H54 (cell line): ENCODE results near the gene ABCA2.
"Not testable (repeated sequence)": the region's sequence is repeated elsewhere in the genome, so short reads cannot be mapped to it uniquely, and the experiment has no call there.

Source experiments
- DNase-seq: peaks from one replicate; pipeline ENCODE4 v3.0.0; 2011; ENCODE audit warnings: low spot score, mixed read lengths; ENCODE audit not compliant: insufficient read length
- FAIRE-seq: peaks from 3 replicates; lab custom pipeline; 2011; peaks lifted over from hg19 to GRCh38; lab: Jason Lieb, UNC
- POLR2A ChIP-seq: IDR thresholded peaks from 2 replicates; pipeline ENCODE4 v1.6.1; 2011; ENCODE audit warnings: low read depth, mild to moderate bottlenecking, low read length

The ABCA2 gene

DNA sequence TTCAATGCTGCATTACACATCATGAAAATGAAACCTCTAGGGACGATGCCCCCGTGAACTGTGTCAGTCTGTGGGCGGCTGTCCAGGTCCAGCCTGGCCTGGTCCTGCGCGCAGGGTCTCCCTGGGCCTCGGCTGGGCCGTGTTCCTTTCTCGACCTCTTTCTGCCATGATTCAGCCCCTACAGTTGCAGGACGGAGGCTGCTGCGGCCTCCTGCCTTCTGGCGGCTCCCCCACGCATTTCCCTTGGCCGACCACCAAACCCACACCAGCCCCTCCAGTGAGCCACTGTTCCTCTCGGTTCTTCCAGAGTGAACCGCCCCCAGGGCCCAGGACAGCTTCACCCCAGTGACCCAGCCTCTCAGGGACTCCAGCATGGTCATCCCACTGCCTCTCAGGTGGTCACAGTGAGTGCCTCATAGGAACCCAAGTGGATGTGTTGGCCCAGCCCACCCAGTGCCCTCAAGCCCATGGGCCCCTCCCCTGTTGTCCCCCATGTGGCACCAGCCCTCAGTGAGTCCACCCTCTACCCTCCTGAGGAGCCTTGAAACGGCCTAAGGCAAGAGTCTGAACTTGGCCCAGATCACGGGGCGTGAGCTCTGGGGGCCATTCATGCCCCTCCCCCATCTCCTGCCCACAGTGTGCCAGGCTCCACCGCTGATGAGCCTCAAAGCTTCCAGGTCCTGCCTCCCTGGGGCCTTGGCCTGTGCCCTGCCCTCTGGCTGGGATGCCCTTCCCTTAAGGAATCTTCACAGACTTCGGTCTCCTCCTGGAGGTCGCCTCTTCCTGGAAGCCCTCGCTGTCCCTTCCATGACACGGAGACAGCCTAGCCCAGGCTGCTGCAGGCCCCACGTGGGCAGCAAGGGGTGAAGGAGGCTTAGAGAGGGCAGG, 21.7 kb downstream of the ABCA2 start:
- no peak for TF ChIP-seq POLR2A
- DNase-seq (no peak), FAIRE-seq (no peak)

DNA sequence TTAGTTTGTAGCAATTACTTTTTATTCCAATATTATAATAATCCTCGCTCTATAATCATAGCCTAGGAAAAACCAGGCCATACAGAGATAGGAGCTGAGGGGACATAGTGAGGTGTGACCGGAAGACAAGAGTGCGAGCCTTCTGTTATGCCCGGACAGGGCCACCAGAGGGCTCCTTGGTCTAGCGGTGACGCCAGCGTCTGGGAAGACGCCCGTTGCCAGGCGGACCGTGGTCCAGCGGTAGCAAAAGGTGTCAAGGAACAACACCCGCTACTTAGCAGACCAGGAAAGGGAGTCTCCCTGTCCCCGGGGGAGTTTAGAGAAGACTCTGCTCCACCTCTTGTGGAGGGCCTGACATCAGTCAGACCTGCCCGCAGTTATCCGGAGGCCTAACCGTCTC, 23.8 kb downstream of the ABCA2 start:
- not testable (repeated sequence) for FAIRE-seq, DNase-seq

DNA sequence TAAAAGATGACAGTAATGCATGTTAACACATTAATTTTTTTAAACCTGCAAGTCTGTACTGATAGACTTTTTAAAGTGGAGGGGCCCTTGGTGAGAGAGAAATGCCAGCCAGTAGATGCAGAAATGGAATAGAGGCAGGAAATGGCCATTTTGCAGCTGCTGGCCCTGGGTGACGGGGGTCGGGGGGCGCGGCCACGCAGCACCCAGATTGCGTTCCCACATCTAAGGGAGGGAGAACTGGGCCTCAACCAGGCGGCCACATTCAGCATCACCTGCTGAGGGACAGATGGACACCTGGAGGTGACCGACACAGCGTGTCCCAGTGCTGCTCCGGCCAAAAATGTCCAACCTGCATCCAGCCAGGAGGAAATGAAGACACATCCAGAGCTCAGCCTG, 25.4 kb downstream of the ABCA2 start:
- no peak for FAIRE-seq
- DNase-seq: no peak
- no peak for TF ChIP-seq POLR2A

DNA sequence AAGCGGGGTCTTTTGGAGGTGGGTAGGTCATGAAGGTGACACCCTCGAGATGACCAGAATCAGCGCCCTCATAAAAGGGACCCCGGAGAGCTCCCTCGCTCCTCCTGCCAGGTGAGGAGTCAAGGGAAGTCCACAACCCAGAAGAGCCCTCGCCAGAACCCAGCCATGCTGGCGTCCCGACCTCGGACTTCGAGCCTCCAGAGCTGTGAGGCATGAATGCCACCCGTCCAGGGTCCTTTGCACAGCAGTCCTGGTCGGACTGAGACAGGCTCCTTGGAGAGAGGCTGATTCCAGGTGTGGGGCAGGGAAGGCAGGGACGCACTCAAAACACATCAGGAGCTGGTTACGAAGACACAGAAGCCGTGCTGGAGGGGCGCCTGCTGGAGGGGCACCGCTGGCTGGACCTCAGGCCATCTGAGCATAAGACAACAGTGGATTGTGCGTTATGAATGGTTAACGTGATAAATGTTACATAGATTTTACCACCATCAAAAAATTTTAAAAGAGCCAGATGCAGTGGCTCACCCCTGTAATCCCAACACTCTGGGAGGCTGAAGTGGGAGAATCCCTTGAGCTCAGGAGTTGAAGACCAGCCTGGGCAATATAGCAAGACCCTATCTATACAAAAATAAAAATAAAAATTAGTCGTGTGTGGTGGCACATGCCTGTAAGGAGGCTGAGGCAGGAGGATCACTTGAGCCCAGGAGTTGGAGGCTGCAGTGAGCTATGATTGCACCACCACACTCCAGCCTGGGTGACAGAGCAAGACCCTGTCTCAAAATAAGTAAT, 26.0 kb downstream of the ABCA2 start:
- FAIRE-seq: no peak
- no peak for TF ChIP-seq POLR2A

DNA sequence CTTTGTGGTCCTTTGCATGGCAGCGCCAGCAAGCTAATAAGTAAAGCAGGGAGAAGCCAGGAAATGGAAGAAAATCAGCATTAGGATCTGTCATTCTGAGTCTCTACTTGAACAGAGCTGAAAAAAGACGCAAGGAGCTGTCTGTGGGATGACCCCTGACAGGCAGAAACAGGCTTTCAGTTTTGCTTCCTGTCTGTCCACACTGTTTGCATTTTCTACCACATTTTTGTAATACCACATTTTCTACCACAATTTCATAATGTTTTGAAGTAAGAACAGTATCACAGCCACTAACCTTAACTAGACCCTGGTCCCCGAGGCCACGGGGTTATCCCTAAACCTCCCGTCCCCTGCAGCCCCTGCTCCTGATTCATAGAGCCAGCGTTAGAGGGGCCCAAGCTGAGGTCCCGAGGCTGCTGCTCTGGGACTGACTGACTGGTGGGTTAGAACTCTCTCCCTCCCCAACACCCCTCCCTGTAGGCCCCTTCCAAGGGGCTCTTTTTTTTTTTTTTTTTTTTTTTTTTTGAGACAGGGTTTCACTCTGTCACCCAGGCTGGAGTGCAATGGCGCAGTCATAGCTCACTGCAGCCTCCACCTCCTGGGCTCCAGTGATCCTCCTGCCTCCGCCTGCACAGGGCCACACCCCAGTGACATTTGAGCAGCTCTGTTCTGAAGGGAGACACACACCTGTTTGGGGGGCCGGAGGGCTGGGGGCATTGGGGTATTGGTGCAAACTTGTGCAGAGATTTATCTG, 27.7 kb downstream of the ABCA2 start:
- no peak for FAIRE-seq
- no peak for DNase-seq
- TF ChIP-seq POLR2A: no peak

More for the DNA sequence above, 26.0 kb downstream of the ABCA2 start:
- no peak for DNase-seq

DNA sequence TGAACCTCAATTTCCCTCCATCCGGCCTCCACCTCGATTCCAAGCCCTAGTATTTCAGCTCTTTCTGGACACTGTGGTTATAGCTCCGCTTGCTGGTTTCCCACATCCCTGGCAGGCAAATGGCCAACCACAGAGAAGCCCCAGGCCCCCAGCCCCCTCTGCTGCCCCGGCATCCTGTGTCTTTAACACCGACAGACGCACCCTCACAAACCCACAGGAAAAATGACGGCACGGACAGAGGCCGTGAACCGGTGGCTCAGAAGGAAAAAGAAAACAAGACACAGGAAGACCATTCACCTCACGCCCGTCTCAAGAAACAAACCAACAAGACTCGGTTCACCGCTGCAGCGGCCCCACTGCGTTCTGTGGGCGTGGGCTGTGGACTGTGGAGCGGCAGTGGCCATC, 30.2 kb downstream of the ABCA2 start:
- no peak for FAIRE-seq
- DNase-seq: no peak
- no peak for TF ChIP-seq POLR2A

DNA sequence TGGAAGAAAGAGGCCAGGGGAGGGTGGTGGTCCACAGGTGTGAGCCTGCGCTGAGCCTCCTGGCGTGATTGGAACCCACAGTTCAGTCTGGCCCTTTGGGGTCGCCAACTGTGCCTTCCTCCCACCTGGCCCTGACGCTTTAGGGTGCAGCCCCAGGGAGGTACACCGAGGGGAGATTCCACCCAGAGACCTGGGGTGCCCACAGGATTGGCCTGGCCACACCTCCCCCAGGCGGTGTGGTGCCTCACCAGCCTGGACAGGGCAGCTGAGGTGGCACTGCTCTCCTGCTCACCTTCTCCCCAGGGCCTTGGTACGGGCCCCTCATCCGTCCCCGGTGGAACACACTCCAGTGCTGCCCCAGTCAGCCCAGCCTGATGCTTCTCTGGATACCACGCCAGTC, 30.7 kb downstream of the ABCA2 start:
- FAIRE-seq (no peak), DNase-seq (no peak)
- no peak for TF ChIP-seq POLR2A

DNA sequence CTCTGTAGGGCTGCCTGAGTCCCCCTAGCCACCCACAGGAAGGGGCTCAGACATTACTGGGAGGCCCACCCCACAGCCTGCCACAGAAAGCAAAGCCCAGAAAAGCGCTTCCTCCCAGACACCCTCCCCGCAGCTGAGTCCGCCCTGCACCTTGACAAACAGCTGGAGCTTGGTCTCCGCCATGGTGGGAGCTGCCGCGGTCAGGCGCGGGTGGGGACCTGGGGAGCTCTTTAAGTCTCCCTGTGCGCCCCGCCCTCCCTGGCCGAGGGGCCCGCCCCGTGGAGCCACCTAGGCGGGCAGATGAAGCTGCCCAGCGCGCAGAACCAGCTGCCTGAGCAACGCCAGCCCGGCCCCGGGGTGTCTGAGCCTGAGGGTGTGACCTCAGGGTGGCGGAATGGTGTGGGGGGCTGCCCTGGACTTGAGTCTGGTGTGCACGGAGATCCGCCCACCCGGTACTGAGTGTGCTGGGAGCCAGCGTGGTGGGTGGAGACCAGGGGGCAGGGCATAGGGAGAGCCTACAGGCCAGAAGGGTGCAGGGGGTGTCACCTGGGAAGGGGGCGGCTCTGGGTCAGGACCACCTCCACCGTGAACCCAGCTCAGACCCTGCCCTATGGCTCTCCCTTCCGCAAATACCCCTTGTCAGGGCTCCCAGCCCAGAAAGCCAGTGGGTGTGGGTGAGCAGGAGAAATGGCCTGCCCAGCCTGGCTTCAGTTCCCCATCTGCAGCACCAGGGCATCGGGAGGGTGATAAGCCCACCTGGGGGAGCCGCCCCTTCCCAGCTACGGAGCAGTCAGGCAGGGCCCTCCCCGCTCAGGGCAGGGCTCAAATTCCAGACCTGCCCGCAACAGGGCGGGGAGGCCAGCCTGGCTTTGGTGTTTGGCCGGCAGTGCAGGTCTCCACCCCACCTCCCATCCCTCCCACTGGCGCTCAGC, 31.4 kb downstream of the ABCA2 start, which contains the start of gene CLIC3:
TSS of gene CLIC3 (minus strand) at position 208 of the 932 bp plus-strand sequence. CDS start at position 183, 25 bp downstream.
- DNase-seq (peak; percentile 99), FAIRE-seq (no peak)
- peak; percentile 69 for TF ChIP-seq POLR2A

DNA sequence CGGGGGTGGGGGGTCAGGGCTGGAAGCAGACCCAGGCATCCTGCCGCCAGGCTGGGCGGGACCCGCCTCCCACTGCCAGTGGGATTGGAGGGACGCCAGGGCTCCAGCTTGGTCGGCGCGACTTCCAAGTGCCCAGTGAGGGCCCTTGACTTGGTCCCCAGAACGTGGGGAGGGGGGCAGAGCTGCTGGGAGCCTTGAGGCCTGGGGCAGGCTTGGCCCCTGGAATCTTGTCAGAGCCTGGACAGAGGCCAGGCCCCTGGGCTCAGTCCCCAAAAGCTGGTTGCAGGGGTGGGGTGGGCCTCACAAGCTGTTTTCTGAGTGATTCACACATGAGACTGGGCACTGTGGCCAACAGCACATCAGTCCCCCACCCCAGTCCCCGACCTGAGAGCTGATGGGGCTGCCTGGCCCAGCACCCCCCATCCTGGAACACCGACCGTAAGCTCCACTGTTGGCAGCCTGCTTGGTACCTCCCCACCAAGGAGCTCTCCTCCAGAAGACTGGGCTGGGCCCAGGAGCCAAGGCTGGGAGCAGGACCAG, 32.2 kb downstream of the ABCA2 start:
- TF ChIP-seq POLR2A: no peak
- no peak for FAIRE-seq

DNA sequence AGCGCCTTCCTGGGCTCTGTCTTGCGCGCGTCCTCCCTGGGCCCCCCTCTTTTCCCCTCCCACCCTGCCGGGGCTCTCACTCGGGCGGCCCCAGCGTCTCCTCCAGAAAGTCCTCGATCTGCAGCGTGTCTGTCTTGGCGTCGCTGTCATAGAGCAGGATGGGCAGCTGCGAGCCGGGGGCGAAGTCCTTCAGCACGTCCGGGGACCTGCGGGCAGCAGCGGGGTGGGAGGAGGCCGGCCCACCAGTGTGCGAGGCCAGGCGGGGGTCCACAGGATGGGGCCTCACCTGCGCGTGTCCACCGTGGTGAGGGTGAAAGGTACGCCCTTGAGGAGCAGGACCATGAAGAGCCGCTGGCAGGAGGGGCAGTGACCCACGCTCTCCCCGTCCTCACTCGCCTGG, 32.7 kb downstream of the ABCA2 start:
- no peak for TF ChIP-seq POLR2A
- DNase-seq (no peak), FAIRE-seq (no peak)

More for the DNA sequence above, 32.2 kb downstream of the ABCA2 start:
- peak; percentile 94 for DNase-seq

DNA sequence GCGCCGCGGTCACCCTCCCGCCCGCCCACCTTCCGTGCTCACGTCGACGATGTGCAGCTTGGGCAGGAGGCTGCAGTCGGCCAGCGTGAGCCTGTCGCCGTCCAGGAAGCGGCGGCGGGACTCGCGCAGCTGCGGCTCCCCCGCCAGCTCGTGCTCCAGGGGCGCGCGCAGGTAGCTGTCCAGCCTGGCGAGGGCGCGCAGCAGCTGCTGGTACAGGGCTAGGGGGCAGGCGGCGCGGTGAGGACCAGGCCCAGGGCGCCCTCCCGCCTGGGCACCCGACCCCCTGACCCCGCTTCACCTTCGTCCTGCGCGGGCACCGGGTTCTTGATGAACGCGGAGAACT, 33.2 kb downstream of the ABCA2 start:
- TF ChIP-seq POLR2A: no peak; the same call in 1 of the 2 replicates
- DNase-seq (no peak), FAIRE-seq (no peak)

DNA sequence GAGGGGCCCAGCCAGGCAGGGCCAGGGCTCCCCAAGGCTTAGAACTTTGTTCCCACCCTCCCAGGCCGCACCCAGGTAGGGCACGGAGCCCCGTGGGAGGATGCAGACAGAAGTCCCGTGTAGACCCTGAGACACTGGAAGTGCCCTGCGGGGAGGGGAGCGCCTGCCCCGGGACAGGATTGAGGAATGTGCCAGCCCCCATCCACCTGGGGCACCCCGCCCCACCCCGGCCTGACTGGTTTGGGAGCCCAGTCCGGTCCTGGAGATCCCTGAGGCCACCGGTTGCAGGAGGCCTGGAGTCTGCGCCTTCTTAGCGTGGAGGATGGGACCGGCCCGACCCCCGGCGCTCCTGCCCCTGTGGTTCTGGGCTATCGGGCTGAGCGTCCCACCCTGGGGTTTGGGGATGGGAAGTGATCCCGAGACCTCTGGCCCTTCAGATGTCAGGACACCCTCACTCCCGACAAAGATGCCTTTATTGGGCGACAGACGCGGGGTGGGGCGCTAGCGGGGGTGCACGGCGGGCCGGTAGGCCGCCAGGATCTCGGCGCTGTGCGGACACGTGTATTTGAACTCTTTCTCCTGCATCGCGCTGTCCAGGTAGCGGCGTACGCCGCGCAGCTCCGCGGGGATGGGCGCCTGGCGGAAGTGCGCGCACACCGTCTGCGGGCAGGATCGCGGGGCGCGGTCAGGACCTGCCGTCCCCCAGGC, 33.7 kb downstream of the ABCA2 start:
- FAIRE-seq (no peak), DNase-seq (no peak)
- no peak for TF ChIP-seq POLR2A
